HUDEP-2 (cell line): ENCODE data around the gene NEK9.

Source experiments
- DNase-seq, 76 experiments: peaks; one replicate each; lab custom pipeline; 2025; ENCODE audit not compliant: unreplicated experiment in 76 of 76; lab: John Stamatoyannopoulos, UW

The NEK9 gene

DNA sequence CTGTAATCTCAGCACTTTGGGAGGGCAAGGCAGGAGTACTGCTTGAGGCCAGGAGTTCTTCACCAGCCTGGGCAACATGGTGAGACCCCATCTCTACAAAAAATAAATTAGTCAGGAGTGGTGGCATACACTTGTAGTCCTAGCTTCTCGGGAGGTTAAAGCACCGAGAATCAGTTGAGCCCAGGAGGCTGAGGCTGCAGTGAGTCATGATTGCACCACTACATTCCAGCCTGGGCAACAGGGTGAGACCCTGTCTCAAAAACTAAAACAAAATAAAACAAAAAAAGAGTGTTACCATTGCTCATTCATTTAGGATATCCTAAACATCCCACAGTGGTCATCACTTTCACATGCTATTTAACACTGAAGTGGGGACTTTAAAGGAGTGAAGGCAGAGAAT is 7.8 kb downstream of the NEK9 start:
- no peak for DNase-seq

DNA sequence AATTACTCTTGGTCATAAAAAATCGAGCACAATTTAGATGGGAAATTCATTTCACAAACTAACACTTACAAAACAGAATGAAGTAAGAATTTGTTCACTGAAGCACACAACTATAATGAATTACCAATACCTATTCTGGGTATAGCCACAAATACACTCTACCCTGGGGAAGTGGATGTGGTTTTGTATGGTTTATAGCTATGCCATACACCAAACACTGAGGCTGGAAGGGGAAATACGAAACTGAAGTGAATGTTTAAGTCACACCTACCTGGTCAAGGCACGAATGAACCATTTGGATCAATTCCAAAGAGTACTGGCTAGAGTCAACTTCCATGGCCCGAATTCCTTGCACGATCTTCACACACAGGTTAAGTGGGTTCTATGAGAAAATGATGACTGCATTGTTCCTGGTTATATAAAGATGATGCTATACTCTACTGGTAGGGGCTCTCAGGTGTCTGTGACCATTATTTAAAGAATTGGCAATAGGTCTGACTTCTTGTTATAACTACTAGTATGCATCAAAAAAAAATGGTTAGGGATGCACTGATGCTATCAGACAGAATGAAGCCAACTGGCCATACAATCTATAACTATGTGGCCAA is 12.8 kb downstream of the NEK9 start:
- no peak for DNase-seq

DNA sequence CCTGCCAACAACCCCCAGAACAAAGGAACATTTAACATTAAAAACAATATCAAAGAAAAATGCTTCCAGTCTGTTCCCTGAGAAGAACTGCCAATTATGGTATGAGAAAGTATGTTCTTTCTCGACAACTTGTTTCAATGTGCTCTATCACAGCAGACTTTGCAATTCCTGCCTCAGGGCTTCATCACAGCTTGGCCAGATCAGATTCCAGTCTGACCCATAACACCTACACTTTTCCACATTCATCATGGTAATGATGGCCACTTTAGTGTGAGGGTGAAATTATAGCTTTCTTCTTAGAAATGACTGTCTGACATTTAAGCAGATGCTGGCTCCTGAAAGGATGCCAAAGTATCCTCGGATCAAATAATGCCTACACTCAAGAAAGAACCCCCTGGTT is 17.0 kb downstream of the NEK9 start:
- DNase-seq: no peak

DNA sequence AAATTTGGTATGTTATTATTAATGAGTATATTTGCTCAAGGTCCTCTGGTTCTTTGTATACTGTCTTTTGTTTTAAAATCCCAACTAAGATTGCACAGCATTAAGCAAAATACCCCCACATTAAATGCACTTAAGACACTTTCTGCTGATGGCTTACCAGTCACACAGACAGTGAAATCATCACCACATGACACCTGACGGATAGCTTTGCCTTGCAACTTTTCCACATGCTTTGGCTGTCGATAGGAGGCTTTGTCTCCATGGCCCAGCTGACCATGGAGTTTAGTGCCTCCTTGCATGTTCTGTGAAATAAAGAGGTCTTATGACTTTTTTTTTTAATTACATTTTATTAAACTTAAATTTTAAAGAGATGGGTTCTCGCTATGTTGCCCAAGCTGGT is 19.7 kb downstream of the NEK9 start:
- DNase-seq: no peak

DNA sequence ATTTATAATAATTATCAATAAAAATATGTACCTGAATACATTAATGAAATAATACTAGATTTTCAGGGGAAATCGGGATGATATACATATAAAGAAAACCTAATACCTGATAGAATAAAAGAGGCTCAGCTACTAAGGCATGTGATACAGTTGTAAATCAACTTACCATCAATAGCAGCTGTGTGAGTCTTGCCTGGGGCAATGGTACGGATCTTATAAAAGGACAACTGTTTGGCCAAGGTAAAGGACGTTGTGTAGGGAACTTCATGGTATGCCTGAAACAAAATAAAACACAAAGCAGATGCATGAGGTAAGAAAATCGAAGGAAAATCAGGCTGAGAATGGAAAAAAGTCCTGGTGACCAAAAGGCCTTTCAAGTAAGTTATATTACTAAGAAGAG is 25.4 kb downstream of the NEK9 start:
- no peak for DNase-seq

DNA sequence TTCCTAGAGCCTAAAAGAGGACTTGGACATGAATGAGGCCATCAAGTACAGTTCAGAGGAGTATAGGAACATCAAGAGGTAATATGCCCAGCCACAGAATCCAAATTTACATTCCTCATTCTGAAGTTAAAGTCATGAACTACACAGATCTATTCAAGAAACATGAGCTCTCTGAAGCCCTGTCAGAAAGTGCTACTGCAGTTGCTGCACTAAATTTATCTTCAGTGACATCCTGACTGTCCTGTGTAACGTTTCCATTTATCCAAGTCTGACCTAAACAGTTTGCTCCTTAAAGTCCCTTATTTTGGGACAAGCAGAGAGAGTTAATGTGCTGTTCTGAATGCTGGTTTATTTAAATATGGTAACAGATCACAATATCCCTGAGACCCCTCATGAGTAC is 28.2 kb downstream of the NEK9 start:
- DNase-seq: no peak

DNA sequence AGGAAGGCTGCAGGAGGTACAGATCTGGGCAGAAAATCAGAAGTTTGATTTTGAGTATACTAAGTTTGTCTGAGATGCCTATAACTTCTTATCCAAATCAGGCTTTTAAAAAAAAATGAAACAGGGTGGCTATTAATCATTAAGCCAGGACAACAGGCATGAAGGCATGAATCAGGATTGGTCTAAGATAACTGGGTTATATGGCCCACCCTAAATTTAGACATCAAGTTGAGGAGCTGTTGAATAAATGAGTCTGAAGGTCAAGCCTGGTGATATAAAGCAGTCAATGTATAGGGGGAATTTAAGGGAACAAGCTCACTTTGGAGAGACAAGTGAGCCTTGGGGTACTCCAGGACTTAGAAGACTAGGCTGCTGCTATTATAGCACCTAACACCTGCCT is 28.6 kb downstream of the NEK9 start:
- DNase-seq: no peak

DNA sequence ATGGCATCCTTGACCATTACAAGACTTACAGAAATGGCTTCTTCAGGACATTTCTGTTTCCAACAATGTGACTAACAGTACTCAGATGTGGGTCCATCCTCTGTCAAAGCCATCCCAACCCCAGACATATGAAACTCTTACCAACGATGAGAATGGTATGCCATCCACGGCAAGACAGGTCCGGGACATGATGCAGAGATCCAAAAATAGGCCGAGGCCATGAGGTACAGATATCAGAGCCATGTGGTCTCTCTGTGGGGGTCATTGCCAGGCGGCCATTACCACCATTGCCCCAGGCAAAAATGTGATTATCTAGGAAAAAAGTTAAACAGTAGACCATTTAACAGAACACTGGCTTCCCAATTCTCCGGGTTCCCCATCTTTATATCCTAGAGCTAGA is 29.9 kb downstream of the NEK9 start:
- no peak for DNase-seq

DNA sequence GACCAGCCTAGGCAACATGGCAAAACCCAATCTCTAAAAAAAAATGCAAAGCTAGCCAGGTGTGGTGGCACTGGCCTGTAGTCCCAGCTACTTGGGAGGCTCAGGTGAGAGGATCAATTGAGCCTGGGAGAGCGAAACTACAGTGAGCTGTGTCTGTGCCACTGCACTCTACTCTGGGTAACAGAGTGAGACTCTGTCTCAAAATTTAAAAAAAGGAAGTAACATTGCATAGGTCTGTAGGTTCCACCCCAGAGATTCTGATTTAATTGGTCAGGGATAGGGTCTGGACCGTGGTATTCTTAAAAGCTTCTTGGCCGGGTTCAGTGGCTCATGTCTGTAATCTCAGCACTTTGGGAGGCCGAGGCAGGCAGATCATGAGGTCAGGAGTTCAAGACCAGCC is 31.2 kb downstream of the NEK9 start:
- DNase-seq: no peak

DNA sequence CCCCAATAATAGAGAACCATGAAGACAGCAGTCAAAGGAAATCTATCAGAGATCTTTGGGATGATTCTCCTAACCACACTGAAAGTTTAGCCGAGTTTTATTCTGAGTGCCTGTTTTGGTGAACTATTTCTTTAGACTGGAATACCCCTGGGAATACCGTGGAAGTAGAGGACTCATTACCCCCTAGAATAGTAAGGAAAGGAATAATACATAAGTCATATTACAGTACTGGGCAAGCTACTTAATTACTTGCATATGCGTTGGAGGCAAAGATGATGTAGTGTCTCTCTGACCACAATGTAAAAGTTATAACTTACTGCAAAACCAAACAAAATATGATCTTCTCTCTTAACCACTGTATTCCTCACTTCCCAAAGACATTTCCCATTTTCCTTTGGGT is 32.0 kb downstream of the NEK9 start:
- DNase-seq: no peak

DNA sequence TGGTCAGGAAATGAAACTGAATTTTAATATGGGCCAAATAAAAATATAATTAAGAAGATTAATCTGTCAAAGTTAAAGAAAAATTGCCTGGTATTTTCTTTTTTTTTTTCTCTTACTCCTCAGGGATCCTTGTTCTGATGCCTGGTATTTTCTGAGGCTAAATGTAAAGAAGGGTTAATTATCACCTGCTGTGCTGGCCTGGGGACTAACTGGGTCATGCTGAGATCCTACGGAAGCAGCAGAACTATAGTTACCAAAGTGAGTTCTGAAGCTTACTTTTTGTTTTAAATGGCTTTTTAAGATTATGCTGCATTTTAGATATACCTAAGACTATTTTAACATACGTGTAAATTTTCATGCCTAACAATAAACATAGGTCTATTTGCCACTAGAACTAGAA is 34.1 kb downstream of the NEK9 start:
- DNase-seq: no peak

DNA sequence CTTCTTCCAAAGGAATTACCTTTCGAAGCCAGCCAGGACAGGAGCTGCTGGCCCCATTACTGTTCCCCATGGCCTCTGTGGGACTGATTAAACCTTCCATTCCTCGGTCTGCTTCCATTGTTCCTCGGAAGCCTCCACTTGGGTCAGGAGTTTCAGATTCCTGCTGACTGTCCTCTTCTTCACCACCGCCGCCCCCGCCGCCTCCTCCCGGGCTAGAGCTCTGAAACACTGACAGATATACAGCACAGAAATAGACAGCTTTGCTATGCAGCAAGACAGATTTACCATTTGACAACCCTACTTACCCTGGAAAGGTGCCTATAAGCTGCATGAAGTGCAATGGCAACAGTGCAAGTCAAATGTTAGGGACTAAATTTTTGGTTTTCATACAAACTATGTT is 35.6 kb downstream of the NEK9 start:
- DNase-seq: no peak

DNA sequence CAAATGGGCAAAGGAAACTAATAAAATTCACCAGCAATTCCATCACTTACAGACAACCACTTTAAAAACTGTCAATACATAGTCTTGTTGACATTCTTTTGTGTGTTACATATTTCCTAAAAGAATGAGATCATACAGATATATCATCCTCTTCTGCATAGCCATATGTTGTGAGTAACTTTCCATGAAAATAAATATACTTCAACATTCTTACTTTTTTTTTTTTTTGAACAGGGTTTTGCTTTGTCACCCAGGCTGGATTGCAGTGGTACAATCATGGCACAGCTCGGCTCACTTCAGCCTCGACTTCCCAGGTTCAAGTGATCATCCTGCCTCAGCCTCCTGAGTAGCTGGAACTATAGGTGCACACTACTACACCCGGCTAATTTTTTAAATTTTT is 36.5 kb downstream of the NEK9 start:
- DNase-seq: no peak

DNA sequence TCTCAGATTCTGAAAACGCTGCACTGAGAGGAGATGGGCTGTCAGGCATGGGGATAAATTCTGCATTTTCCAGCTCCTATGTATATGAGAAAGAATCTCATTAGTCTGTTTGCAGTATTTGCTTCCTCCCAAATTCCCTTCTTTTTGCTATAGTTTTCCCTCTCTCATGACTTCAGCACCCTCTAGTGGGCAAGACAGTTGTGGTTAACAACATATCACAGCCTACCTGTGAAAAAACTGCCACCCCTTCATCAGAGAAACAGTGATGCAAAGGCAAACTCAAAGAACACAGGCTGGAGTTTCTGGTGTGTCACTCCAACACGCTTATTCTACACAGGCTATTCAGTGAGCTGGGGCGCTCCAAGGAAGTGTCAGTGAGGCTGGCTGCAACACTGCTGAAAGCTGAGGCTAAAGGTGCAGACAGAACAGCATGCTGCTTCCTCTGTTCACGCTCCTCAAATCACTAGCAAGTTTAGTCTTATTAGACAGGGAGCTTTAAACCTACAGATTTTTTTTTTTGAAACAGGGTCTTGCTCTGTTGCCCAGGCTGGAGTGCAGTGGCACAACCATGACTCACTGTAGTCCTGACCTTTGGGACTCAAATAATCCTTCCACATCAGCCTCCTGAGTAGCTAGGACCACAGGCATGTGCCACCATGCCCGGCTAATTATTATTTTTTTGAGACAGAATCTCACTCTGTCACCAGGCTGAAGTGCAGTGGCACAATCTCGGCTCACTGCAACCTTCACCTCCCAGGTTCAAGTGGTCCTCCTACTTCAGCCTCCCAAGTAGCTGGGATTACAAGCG is 38.1 kb downstream of the NEK9 start:
- peak in 40 of 76 experiments; percentile 3 to 59 (median 26) for DNase-seq

DNA sequence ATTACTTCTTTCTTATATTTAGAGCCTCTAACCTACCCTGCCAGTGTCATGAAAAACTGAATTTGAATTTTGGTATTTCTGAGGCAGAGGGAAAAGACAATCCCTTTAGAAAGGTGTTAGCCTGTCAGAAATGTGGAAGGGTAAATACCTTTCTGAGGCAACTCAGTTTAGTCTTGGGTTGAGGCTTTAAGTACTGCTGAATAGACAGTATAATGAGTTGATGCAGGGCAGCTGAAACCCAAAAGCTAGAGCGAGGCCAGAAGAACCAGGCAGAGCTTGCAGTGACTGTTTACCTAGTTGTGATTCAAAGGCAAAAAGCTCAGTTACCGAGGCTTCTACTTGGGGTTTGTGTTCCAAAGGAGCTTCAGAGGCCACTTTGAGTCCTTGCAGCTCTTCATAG is 38.7 kb downstream of the NEK9 start:
- DNase-seq: no peak

DNA sequence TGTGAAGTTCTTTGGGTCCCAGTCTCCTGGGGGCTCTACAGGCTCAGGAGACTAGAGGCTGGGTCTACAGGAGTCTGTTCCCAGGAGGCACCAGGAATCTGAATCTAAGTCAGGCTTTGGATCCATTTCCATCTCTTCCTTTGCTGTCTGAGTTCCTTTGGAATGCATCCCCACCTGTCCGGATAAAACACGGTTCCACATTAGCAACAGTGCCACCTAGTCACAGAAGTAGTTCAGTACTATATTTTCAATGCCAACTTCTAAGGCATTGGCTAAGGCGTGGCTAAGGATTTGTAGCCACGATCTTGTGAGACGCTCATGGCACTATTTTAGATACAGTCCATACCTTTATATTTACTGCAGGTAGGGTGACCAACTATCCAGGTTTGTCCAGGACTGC is 42.3 kb downstream of the NEK9 start:
- DNase-seq: no peak

DNA sequence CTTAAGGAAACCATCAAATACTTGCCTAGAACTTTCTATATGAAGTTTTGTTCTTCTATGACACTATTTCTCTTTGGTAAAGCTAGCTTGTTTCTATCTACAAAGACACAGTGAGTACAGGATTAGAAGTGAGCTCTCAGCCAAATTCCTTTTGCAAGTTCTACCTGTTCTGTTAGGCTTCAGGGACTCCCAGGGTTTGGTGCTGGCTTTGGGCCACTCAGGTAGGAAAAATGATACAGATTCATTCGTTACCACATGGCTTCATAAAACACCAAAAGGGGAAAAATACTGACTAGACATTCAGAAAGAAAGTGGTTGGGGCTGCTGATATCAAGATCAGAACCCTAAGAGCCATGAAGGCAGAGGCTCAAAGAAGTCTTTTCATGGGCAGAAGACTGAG is 43.6 kb downstream of the NEK9 start:
- DNase-seq: no peak

DNA sequence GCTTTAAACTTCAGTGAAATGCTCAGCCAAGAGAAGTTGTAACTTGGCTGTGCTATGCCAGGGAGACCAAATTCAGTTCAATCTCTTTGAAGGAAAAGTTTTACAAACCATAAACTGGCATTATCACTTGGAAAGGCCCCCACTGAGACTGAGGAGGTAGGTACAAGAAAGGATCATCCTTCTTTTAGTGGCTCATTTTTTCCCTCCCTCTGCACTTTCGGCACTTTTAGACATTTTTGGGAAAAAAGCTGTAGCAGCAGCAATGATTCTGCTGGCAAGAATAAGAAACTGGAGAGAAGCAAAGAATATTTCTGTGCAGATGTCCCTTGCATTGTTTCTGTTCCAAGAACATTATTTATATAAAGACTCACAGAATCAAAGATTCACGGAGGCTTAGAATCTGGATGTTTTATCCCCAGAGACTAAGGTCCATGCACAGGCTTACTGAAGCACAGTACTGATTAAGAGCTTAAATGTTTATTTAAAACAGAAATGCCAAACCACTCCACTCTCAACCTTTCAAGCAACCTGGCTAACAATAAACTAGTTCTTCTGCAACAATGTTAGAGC is 45.1 kb downstream of the NEK9 start:
- no peak for DNase-seq

DNA sequence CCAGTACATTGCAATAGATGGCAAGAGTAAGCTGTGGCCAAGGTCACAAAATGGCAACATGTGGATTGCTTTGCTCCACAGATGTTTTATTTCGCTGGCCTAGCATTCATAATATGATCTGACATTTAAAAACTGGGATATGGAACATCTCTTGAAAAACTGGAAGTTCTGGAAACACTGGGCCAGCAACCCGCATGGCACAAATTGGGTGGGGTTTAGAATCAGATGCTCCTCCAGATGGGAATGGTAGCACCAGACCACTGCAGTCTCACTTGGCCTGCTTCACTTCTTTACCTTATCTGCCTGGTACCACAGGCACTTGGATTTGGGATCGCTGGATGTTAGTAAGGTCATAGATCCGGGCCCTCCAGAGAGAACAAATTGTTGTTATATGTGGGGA is 47.3 kb downstream of the NEK9 start:
- DNase-seq: no peak

DNA sequence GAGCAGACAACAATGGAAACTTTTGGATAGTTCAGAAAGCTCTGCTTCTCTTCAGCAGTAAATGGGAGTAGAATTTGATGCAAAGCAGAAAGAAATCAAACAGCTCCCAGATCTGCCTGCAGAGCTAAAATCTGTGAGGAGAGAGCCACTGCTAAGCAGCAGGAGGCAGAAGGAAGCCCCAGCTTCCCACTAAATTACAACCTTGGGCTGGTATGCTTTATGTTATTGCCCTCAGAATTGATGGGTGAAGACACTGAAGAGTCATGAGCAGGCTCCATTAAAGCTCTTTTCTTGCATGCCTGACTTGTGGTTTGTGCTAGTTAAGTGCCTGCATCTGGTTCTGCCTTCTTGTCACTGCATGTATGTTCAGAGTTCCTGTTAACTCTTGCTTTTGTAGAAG is 49.1 kb downstream of the NEK9 start:
- DNase-seq: no peak

DNA sequence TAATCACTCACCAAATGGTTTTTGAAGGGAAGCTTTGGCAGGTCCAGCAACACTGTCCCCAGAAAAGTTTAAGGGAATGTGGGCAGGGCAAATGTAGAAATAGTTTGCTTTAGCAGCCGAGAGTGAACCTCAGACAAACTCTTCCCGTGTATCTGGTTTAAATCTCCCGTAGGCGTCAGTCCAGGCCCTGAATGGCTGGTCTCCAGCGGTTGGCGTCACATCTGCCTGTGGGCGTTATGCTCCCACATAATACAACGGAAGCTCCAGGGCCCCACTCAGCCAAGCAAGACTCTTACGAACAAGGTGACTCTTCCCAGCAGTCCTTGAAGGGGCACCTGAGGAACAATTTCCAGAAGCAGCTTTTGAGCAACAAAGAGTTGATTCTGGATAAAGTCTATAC is 56.5 kb downstream of the NEK9 start:
- peak in 16 of 76 experiments; percentile 6 to 64 (median 40) for DNase-seq

DNA sequence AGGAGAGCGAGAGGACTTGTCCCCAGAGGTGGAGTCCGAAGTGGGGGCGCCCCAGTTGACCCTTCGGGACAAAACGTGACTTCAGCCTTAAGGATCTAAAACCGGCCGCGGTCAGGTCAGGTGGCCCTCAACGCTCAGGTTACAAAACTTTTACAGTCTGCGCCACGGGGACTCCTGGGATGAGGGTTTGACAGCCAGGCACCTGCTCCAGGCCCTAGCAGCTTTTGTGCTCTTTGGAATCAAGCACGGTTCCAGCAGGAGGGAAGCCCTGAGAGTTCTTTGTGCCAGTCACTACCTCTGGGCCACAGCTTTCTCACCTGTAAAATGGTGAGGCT is 57.1 kb downstream of the NEK9 start:
- no peak for DNase-seq
